Endothelial cell of umbilical vein (primary cell): ENCODE results near the gene PCDH7.
A peak's percentile ranks its signal among the peaks of the same experiment; 100 is the strongest.

Experiments used
- CTCF ChIP-seq, 2 donors: IDR thresholded peaks; 1 replicate in 1 of 2; 2 replicates in 1 of 2; pipeline ENCODE4 v1.5.1; 2011; ENCODE audit warnings: low read length in 2 of 2, mild to moderate bottlenecking in 2 of 2, moderate library complexity in 2 of 2, control low read depth in 1 of 2, inconsistent platforms in 1 of 2, low read depth in 1 of 2; ENCODE audit not compliant: insufficient read depth in 1 of 2; ENCODE audit errors: extremely low read depth in 1 of 2
- EZH2 ChIP-seq: IDR thresholded peaks from 2 replicates; pipeline ENCODE4 v1.6.1; 2012; ENCODE audit warnings: borderline replicate concordance, low read depth, mild to moderate bottlenecking, moderate library complexity, low read length, inconsistent platforms; ENCODE audit not compliant: severe bottlenecking
- GATA2 ChIP-seq: IDR thresholded peaks from 2 replicates; pipeline ENCODE4 v1.7.0; 2011; ENCODE audit warnings: low read depth, mild to moderate bottlenecking, moderate library complexity, mixed read lengths, low read length; ENCODE audit not compliant: insufficient read length, insufficient read depth
- JUN ChIP-seq: IDR thresholded peaks from 2 replicates; pipeline ENCODE4 v1.6.1; 2011; ENCODE audit warnings: borderline replicate concordance, low read depth; ENCODE audit not compliant: insufficient read length, insufficient read depth
- MYC ChIP-seq: IDR thresholded peaks from one replicate; pipeline ENCODE4 v1.6.1; 2011; ENCODE audit warnings: mild to moderate bottlenecking, low read depth, low read length
- POLR2AphosphoS5 ChIP-seq: IDR thresholded peaks from 2 replicates; pipeline ENCODE4 v1.6.1; 2012; ENCODE audit warnings: low read depth, mild to moderate bottlenecking, control low read depth, low read length, moderate library complexity; ENCODE audit not compliant: insufficient read depth

GRCh38 chr4:30763321-30763727, 43.2 kb downstream of the PCDH7 start:
- TF ChIP-seq EZH2 = no peak
- TF ChIP-seq MYC = no peak
- peak; percentile 49 for TF ChIP-seq JUN
- no peak for TF ChIP-seq CTCF (IDR thresholded peaks at IDR 0.05; ENCODE audit: extremely low read depth in 1 of 2, insufficient read depth in 1 of 2, low read depth in 1 of 2, low read length in 2 of 2)
- no peak for TF ChIP-seq POLR2AphosphoS5
- no peak for TF ChIP-seq GATA2
